Ectodermal cell (in vitro differentiated cells): ENCODE data around the gene SERPINE3. TPM values are rescaled to one million over a fixed set of nuclear protein-coding genes. Genes with fewer than 3 reads are reported as not detected.

Source experiments
- H3K27ac ChIP-seq: 2 replicates; pipeline ENCODE4 v1.7.0; 2013; ENCODE audit warnings: mild to moderate bottlenecking, low read depth, low read length; ENCODE audit not compliant: insufficient read depth, poor library complexity, severe bottlenecking
- H3K27me3 ChIP-seq: 2 replicates; pipeline ENCODE4 v1.7.0; 2013; ENCODE audit warnings: mild to moderate bottlenecking, low read length; ENCODE audit not compliant: insufficient read depth, control insufficient read depth, poor library complexity, severe bottlenecking
- H3K36me3 ChIP-seq: one replicate; pipeline ENCODE4 v1.7.0; 2013; ENCODE audit warnings: low read length; ENCODE audit not compliant: control insufficient read depth, insufficient read depth
- H3K4me1 ChIP-seq: one replicate; pipeline ENCODE4 v1.7.0; 2013; ENCODE audit warnings: low read length; ENCODE audit not compliant: control insufficient read depth, insufficient read depth
- H3K4me3 ChIP-seq: 2 replicates; pipeline ENCODE4 v1.7.0; 2013; ENCODE audit warnings: low read depth, low read length, control low read depth; ENCODE audit not compliant: insufficient read depth
- H3K9me3 ChIP-seq: 2 replicates; pipeline ENCODE4 v1.7.0; 2013; ENCODE audit warnings: mild to moderate bottlenecking, low read length, moderate library complexity; ENCODE audit not compliant: control insufficient read depth
- WGBS, 2 experiments: methylation state at CpG; one replicate each; pipeline ENCODE4 v1.1.7; 2013; ENCODE audit warnings: missing lambda C conversion rate in 2 of 2; 5-methylcytosine and 5-hydroxymethylcytosine counted together
- polyA plus RNA-seq, 4 experiments: library from polyadenylated mRNA; stranded (reverse); fragments of 50-300 nt; gene quantifications; one replicate each; pipeline ENCODE4 v1.2.3, GENCODE V29; 2013

SERPINE3 gene
- polyA plus RNA-seq (2013, experiment 1 of 4): not detected
- polyA plus RNA-seq (2013, experiment 2 of 4): not detected
- polyA plus RNA-seq (2013, experiment 3 of 4): 0.59 TPM
- 0.57 TPM for polyA plus RNA-seq (2013, experiment 4 of 4)

DNA sequence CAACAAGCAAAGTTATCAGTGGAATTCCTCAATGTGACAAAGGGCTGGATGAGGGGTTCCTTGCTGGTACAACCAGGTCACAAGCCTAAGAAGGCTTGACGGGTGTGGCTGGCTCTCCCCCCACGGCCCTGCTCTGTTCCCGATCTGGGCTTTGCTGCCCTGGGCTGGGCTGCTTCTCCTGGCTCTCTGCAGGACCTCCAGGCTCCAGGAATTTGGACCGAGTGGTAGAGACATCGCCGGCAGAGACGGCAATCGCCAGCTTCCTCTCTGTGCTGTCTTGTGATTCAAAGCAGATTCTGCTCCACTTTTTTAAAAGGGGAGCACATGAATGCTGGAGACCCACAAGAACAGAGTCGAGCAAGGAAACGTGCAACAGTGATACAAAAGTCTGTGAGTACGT lies at the start of gene SERPINE3:
Gene SERPINE3, plus strand, starts transcription at position 338 of the 400 bp plus-strand sequence. CDS start 1,401 bp downstream, outside the sequence.
- H3K4me1 ChIP-seq: no peaks in the 10 kb centered on the region
- no peak within 1 kb of the TSS for H3K27ac ChIP-seq
- WGBS, 2 experiments: 86 to 87% methylated on average over 11 of the region's 11 CpGs
- H3K36me3 ChIP-seq: no peaks in the 10 kb centered on the region
- H3K4me3 ChIP-seq: no peak within 1 kb of the TSS
- H3K27me3 ChIP-seq: no peaks in the 10 kb centered on the region
- H3K9me3 ChIP-seq: no peaks in the 10 kb centered on the region

DNA sequence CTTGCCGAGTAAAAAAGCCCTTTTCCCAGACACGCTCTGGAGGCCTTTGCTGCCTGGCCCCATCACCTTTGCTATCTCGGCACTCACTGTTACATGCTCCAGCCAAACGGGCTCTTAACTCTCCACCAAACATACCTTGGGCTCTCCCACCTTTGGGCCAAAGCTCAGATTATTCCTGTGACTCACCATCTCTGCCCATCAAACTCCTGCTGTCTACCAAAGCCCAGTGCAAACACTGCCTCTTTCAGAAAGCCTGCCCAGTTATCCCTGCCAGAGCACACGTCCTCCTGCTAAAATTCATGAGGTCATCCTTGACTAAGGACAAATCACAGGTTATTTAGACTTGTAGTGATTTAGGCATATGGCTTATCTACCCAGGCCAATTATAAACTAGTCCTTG lies 48.1 kb upstream of the SERPINE3 start:
- no peak overlapping the region for H3K27ac ChIP-seq
- H3K27me3 ChIP-seq: no peaks in the 10 kb centered on the region
- no peaks in the 10 kb centered on the region for H3K36me3 ChIP-seq
- H3K9me3 ChIP-seq: no peaks in the 10 kb centered on the region
- whole genome bisulfite sequencing, 2 experiments: 84 to 94% methylated on average over 5 of the region's 5 CpGs
- no peak overlapping the region for H3K4me3 ChIP-seq
- no peaks in the 10 kb centered on the region for H3K4me1 ChIP-seq

DNA sequence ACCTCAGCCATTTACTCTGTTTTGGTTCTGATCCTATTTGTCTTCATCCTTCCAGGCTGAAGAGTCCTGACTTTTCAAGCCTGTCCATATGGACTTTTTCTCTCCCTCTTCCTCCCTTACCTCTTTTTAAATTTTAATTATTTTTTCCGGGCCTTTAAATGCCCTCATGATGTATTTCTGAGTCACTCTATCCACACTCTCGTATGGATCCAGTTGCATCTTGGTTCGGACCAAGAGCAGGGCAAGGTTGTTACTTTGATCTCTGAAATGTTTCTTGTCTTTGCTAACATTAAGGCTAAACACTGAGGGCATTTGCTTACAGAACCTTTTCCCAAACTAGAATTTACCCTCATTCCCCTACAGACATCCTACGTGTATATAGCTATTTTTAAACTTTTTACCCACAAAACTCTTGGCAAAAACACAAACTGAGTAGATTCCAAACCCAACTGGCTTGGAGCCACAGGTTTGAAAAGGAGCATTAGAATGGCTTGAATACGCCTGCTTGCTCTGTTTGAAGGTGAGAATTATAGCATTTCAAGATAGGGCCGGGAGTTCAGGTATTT lies 47.4 kb upstream of the SERPINE3 start:
- Histone ChIP-seq H3K9me3 (no peaks in the 10 kb centered on the region), H3K4me1 (no peaks in the 10 kb centered on the region), H3K4me3 (no peak overlapping the region), H3K27me3 (no peaks in the 10 kb centered on the region), H3K36me3 (no peaks in the 10 kb centered on the region), H3K27ac (no peak overlapping the region)
- 91 to 93% methylated on average over 6 of the region's 6 CpGs for WGBS, 2 experiments

DNA sequence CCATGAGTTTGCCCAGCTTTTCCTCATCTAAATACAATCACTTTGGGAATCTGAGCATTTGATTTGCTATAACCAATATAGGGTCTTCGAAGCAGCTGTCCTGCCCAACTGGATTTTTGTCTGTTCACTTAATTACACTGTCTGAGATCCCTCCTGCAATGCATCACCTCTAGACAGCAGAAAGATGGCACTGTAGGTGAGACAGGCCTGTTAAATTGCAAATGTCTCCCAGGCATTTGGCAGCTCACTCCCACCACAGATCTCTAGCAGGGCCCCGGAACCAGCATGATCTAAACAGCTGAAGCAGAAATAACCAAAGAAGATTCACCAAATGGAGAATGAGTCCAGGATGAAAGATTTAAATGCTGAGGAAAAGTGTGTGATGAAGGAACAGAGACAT lies 41.9 kb upstream of the SERPINE3 start:
- Histone ChIP-seq H3K36me3 (no peaks in the 10 kb centered on the region), H3K4me1 (peaks cover 2% of the 10 kb centered on the region), H3K4me3 (no peak overlapping the region), H3K9me3 (no peaks in the 10 kb centered on the region), H3K27me3 (no peaks in the 10 kb centered on the region), H3K27ac (no peak overlapping the region)
- WGBS, 2 experiments: 88 to 94% methylated on average over 2 of the region's 2 CpGs

DNA sequence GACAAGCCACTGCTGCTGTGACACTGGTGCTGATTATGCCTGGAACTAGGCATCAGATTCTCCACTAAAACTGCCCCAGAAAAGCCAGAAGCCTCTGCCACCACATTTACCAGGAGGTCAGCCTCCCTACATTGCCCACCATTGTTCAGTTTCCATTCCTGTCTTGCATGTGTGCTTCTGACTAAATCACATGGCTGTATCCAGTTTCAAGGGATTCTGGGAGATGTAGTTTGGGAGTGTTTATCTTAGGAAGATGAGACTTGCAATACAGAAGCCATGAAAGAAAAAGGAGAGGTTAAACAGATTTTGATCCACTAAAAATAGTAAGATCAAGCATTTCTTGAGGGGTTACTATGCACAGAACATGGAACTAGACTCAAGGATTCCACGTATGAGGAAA lies 40.7 kb upstream of the SERPINE3 start:
- no peaks in the 10 kb centered on the region for H3K9me3 ChIP-seq
- peaks cover 4% of the 10 kb centered on the region for H3K4me1 ChIP-seq
- no peaks in the 10 kb centered on the region for H3K27me3 ChIP-seq
- H3K4me3 ChIP-seq: no peak overlapping the region
- H3K36me3 ChIP-seq: no peaks in the 10 kb centered on the region
- H3K27ac ChIP-seq: no peak overlapping the region
- WGBS, 2 experiments: 98% methylated on average over 1 of the region's 1 CpG

DNA sequence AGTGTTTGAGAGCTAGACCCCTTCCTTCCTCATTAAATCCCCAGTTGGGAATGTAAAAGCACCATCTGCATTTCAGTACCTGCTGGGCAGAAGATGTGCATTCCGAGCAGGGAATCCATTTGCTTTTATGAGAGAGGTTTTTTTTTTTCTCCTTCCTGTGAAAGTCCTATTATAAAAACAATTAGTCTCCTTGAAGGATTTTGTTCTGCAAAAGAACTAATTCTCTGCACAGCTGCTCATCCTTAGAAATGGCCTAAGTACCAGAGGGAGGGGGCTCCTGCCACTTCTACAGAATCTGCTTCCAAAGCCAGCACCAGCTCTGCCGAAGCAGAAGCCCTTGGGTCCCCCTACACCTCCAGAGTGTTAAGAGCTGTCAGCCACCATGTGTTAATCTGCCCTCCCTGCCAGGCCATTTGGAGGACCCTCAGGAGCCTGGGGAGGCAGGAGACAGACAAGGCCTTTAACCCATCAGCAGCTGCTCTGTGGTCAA lies 36.4 kb upstream of the SERPINE3 start:
- no peaks in the 10 kb centered on the region for H3K27me3 ChIP-seq
- H3K36me3 ChIP-seq: no peaks in the 10 kb centered on the region
- H3K4me1 ChIP-seq: peaks cover 4% of the 10 kb centered on the region
- H3K9me3 ChIP-seq: no peaks in the 10 kb centered on the region
- peak overlapping the region; percentile 28 for H3K27ac ChIP-seq
- 3 to 6% methylated on average over 1 to 2 of the region's 2 CpGs for WGBS, 2 experiments
- no peak overlapping the region for H3K4me3 ChIP-seq

DNA sequence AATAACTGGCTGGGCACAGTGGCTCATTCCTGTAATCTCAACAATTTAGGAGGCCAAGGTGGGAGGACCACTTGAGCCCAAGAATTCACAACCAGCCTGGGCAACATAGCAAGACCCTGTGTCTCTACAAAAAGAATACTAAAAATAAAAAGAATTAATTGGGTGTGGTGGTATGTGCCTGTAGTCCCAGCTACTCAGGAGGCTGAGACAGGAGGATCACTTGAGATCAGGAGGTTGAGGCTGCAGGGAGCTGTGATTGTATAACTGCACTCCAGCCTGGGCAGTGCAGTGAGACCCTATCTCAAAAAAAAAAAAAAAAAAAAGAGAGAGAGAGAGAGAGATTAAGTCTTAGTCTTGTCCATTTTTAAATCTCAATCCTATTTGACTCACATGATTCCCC lies 35.6 kb upstream of the SERPINE3 start:
- Histone ChIP-seq H3K27me3 (no peaks in the 10 kb centered on the region), H3K36me3 (no peaks in the 10 kb centered on the region), H3K4me3 (no peak overlapping the region), H3K9me3 (no peaks in the 10 kb centered on the region), H3K4me1 (peaks cover 10% of the 10 kb centered on the region), H3K27ac (no peak overlapping the region)

DNA sequence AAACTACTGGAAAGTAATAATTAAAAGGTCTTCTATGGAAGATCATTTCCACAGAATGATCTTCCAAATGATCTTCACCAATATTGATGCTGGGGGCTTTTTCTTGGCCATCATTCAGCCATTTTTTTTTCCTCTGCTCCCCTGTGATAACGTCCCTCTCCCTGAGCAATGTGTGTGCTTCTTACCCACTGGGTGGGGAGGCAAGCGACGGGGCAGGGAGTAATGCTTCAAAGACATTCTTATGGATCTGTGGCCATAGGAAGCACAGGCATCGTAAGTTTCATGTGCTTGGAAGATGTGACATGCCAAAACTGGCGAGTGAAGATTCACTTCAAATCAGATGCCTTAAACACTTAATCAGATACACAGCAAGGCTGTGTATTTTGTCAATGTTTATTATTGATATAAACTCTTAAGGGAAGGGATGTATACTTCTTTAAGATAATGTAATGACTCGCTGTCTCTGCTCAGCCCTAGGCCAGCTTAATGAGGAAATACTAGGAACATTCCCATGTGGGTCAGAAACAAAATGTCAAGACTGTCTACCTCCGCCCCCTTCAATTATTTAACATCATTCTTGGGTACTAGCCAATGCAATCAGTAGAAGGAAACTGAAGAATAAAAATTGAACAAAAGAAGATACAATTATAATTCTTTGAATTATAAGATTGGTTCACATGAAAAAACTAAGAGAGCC lies 34.1 kb upstream of the SERPINE3 start:
- WGBS, 2 experiments: 66 to 79% methylated on average over 6 to 7 of the region's 7 CpGs
- Histone ChIP-seq H3K36me3 (no peaks in the 10 kb centered on the region), H3K27me3 (no peaks in the 10 kb centered on the region), H3K27ac (no peak overlapping the region), H3K9me3 (no peaks in the 10 kb centered on the region), H3K4me1 (peaks cover 10% of the 10 kb centered on the region), H3K4me3 (no peak overlapping the region)

DNA sequence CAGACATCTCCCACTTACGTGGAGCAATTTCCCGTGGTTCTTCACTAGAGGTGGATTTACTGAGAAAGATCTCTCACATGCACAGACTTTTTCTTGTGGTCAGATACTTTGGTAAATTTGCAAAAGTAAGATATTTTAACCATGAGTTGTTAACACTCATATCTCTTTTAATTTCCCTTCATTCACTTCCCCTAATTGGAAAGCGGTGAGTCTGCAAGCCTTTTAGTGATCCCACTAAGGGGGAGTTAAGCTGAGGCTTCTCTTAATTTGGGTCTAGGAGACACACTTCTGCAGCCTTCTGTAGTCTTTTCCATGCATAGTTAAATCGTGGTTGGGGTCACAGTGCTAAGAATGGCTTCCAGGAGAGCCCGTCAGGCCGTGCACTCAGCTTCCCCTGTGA lies 30.7 kb upstream of the SERPINE3 start:
- WGBS, 2 experiments: 65 to 74% methylated on average over 6 of the region's 6 CpGs
- H3K4me1 ChIP-seq: peaks cover 14% of the 10 kb centered on the region
- no peak overlapping the region for H3K4me3 ChIP-seq
- no peak overlapping the region for H3K27ac ChIP-seq
- H3K27me3 ChIP-seq: no peaks in the 10 kb centered on the region
- H3K36me3 ChIP-seq: no peaks in the 10 kb centered on the region
- no peaks in the 10 kb centered on the region for H3K9me3 ChIP-seq

DNA sequence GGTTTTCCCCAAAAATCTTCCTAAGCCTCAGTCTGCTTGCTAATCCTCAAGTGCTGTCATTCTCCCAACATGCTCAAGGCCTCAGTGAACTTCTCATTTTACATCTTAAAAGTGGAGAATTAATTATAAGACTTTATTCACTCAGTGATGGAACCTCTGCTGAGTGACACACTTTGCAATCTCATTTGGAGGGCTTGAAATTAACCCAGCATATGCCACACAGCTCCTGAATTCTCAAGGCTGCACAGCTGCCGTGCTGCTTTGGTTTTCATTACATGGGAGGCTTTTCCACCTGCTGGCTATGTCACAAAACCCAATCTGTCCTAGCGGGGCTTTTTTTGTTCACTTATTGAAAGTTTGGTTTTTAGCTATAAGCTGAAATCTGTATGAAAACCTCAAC lies 28.3 kb upstream of the SERPINE3 start:
- WGBS, 2 experiments: 61 to 66% methylated on average over 2 of the region's 2 CpGs
- no peaks in the 10 kb centered on the region for H3K36me3 ChIP-seq
- H3K4me3 ChIP-seq: no peak overlapping the region
- H3K9me3 ChIP-seq: no peaks in the 10 kb centered on the region
- H3K4me1 ChIP-seq: peaks cover 25% of the 10 kb centered on the region
- peak overlapping the region; percentile 90 for H3K27ac ChIP-seq
- no peaks in the 10 kb centered on the region for H3K27me3 ChIP-seq
